Right lobe of liver (tissue), 4 donors: ENCODE results near the gene NPHP1.

Source experiments
- POLR2A ChIP-seq: fragments of 450-650 bp; IDR thresholded peaks from one replicate; pipeline ENCODE4 v1.6.1; 2017; ENCODE audit warnings: antibody characterized with exemption, mild to moderate bottlenecking
- TF ChIP-seq, protein P1 (sequence below), 4 donors: fragments of 200-600 bp in 3 of 4; fragments of 450-650 bp in 1 of 4; IDR thresholded peaks; one replicate each; pipeline versions ENCODE4 v1.5.1 to v1.8.0; 2016 to 2022; ENCODE audit warnings: antibody characterized with exemption in 4 of 4, mild to moderate bottlenecking in 2 of 4
- donor health status: DM: no; HTN: no; CAD: no.
- donor health status: DM: no; HTN: no; CAD: no.
- donor health status: DM: no; HTN: yes; CAD: no.

DNA sequence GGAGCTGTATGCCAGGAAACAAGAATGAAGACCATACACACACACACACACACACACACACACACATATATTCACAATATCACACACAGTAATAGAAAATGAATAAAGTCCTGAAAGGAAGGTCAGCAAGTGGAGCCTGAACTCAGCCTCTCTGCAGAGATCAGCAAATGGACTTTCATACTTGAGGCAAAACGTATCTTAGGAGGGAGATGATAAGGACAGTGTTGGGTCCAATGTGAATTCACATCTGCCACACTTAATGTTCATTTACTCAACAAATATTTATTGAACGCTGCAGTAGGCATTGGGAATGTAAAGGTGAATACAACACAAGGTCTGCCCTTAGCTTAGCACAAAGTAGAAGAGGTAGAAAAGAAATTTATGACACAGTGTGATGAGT is 10.3 kb upstream of the NPHP1 start:
- TF ChIP-seq, protein P1, sequence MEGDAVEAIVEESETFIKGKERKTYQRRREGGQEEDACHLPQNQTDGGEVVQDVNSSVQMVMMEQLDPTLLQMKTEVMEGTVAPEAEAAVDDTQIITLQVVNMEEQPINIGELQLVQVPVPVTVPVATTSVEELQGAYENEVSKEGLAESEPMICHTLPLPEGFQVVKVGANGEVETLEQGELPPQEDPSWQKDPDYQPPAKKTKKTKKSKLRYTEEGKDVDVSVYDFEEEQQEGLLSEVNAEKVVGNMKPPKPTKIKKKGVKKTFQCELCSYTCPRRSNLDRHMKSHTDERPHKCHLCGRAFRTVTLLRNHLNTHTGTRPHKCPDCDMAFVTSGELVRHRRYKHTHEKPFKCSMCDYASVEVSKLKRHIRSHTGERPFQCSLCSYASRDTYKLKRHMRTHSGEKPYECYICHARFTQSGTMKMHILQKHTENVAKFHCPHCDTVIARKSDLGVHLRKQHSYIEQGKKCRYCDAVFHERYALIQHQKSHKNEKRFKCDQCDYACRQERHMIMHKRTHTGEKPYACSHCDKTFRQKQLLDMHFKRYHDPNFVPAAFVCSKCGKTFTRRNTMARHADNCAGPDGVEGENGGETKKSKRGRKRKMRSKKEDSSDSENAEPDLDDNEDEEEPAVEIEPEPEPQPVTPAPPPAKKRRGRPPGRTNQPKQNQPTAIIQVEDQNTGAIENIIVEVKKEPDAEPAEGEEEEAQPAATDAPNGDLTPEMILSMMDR (IDR thresholded peaks at IDR 0.05): no peak
- TF ChIP-seq POLR2A: no peak
